Measurements from ENCODE around the gene ALDH1L1.

GRCh38 chr3:126211569-126211968, 31.2 kb upstream of the ALDH1L1 start:
- TF ChIP-seq EZH2 (IDR thresholded peaks at IDR 0.05; ENCODE audit: borderline replicate concordance, insufficient read depth, low read depth, low read length, poor library complexity, severe bottlenecking) (no peak), CTCF (IDR thresholded peaks at IDR 0.05) (no peak)
